Stimulated activated CD4-positive, alpha-beta T cell treated with anti-CD3 and anti-CD28 coated beads, Interleukin-4, amount 100 ng/mL, for 4 hours (primary cell): ENCODE measurements around the gene ABCD1.
"Not testable (repeated sequence)": the region's sequence is repeated elsewhere in the genome, so short reads cannot be mapped to it uniquely, and the experiment has no call there.

Experiments used
- DNase-seq, 2 experiments: peaks; one replicate each; pipeline ENCODE4 v3.0.0-alpha.2; 2020

Gene ABCD1

DNA sequence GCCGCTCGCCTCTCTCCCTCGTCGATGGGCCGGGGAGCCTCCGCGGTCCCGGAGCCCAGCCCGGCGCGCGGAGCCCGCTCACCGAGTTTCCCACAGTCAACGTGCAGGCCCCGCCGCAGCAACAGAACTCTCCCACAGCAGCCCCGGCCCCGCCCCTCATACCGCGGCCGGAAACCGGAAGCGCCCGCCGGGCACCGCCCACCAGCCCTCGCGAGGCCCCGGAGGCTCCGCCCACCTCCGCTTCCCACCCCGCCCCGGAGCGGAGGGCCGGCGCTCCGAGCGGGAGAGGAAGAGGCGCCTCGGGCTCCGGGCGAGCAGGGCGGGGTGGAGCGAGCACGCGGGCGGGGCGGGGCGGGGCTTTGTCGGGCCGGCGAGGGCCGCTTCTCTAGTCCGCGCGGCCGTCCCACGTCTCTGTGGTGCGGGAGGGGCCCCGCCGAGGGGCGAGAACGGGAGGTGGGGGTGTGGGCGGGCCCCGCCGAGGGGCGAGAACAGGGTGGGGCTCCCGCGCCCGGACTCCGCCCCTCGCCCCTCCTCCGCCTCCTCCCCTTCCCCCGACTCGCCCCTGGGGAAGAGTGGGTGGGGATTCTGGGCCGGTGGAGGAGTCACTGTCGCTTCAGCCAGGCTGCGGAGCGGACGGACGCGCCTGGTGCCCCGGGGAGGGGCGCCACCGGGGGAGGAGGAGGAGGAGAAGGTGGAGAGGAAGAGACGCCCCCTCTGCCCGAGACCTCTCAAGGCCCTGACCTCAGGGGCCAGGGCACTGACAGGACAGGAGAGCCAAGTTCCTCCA is at the start of gene ABCD1, which contains the start of gene BCAP31:
ABCD1 (plus strand) TSS at position 605 of the 787 bp plus-strand sequence. CDS start 411 bp downstream, outside the sequence.
BCAP31 (minus strand) TSS at position 136 of the 787 bp plus-strand sequence. CDS start 1,143 bp downstream, outside the sequence.
- DNase-seq = peak; percentile 84 to 85

GRCh38 chrX:153681175-153681574 is 43.5 kb upstream of the ABCD1 start:
- DNase-seq = no peak

DNA sequence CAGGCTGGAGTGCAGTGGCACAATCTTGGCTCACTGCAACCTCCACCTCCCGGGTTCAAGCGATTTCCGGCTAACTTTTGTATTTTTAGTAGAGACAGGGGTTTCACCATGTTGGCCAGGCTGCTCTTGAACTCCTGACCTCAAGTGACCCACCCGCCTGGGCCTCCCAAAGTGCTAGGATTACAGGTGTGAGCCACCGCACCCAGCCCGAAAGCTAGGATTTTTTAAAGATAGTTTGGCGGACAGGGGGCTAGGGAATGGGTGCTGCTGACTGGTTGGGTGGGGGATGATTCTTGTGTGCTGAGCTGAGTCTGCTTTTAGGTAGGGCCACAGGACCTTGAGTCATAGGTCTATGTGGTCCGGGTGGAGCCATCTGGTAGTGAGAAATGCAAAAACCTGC is 41.2 kb upstream of the ABCD1 start:
- DNase-seq = not testable (repeated sequence)

DNA sequence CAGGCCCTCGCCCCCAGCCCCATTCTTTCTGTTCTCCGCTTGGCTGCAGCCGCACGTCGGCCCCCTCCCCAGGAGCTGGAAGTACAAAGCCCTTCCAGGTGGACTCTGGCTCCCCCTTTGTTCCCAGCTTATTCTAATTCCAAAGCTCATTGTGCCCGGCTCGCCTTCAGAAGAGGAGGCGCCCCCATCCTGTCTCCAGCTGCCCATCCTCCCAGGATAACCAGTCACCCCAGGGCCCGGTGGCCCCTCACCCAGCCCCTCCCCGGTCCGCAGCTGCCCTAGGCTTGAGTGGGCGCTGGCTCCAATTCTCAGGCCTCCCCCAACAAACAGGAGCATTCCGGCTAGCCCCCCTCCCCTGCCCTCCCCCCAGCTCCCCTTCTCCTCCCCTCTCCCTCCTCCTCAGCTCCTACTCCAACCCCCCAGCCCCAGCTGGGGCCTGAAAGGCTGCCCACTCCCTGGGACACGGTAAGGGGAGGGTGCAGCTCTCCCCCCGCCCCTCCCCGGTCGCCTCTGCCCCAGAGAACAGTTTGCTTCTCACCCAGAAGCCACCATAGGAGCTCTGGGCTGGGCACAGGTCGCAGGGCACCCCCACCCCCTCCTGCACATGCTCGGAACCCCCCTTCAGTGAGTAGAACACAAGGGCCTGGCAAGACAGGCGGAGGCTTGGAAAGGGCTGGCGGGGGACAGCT is 40.0 kb upstream of the ABCD1 start:
- no peak for DNase-seq

DNA sequence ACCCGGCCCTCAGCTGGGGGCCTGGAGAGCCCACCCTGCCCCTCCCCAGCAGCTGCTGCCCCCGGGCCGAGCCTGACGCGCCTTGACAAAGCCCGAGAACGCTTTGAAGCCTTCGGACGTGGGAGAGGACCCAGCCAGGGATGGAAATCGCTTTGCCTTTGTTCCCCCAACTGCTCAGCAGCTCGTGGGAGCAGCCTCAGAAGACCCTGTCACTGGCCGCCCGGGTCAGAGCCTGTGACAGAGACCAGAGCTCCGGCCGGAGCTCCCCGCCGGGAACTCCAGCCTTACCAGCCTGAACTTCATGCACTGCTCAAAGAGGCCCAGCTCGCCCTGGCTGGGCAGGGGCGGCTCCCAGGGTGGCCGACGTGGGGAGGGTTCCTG is 39.5 kb upstream of the ABCD1 start:
- no peak for DNase-seq

DNA sequence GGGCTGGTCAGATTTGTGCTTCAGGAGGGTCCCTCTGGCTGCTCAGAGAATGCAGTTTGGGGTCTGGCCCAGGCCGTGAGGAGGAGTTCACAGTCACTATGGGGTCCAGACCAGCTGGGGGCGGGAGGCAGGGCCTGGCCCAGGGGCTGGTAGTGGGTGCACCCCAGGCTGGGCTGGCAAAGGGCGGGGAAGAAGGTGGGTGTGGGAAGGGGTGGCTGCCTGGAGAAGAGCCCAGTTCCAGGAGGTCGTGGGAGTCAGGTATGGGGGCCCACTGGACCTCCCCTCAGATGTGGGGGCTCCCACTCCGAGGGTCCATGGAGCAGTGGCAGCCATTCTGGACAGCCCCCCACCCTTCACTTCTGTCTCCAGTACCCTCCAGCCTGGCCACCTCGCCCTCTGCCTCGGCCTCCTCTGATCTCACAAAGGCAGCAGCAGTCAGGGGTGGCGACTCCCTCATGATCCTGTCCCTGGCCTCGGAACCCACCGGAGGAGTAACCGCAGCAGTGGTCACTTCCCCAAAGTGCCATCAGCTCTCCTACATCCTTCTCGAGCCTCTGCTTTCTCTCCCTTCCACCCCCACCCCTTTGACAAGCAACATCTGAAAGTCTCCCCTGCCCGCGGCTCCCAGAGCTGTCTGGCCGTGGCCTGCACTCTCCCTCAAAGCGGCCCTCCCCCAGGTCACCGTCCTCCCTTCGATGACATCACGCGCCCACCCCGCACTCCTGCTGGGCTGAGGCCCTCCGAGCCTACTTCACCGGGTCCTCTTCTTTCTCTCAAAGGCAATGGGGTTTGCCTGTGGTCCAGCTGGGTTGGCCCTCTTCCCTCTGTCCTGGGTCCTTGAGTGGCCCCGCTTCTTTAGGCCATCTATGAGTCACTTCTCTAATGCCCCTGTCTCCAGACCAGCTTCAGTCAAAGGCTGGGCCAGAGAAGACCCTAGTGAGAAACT is 38.6 kb upstream of the ABCD1 start:
- no peak for DNase-seq

GRCh38 chrX:153686711-153687110 is 37.9 kb upstream of the ABCD1 start:
- DNase-seq = no peak

- peak; percentile 20 to 38 for DNase-seq
Observed at GRCh38 chrX:153687121-153688039, 37.3 kb upstream of the ABCD1 start, which contains the start of gene SLC6A8. Gene SLC6A8 (plus strand): TSS chrX:153687926. CDS start chrX:153688575, 649 bp downstream.

DNA sequence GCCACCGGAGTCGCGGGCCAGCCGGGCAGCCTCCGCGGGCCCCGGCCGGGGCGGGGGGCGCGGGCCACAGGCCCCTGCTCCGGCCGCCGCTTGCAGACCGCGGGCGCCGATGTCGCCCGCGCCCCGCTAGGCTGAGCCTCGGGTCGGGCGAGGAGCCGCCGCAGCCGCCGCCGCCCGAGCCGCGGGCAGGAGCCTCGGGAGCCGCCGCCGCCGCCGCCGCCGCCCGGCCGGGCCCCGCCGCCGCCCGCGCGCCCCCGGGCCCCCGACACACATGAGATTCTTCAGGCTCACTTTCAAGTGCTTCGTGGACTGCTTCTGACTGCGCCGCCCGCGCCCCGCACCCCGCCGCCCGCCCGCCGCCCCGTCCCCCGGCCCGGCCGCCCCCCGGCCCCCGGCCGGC is 36.6 kb upstream of the ABCD1 start:
- no peak for DNase-seq

DNA sequence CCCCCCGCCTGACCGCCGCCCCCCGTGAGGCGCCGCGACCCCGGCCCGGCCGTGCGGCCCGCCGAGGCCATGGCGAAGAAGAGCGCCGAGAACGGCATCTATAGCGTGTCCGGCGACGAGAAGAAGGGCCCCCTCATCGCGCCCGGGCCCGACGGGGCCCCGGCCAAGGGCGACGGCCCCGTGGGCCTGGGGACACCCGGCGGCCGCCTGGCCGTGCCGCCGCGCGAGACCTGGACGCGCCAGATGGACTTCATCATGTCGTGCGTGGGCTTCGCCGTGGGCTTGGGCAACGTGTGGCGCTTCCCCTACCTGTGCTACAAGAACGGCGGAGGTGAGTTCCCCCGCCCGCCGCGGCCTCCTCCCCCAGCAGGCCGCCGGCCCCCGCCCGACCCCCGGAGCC is 36.1 kb upstream of the ABCD1 start:
- DNase-seq = no peak

GRCh38 chrX:153688911-153689590 is 35.6 kb upstream of the ABCD1 start:
- DNase-seq = no peak

DNA sequence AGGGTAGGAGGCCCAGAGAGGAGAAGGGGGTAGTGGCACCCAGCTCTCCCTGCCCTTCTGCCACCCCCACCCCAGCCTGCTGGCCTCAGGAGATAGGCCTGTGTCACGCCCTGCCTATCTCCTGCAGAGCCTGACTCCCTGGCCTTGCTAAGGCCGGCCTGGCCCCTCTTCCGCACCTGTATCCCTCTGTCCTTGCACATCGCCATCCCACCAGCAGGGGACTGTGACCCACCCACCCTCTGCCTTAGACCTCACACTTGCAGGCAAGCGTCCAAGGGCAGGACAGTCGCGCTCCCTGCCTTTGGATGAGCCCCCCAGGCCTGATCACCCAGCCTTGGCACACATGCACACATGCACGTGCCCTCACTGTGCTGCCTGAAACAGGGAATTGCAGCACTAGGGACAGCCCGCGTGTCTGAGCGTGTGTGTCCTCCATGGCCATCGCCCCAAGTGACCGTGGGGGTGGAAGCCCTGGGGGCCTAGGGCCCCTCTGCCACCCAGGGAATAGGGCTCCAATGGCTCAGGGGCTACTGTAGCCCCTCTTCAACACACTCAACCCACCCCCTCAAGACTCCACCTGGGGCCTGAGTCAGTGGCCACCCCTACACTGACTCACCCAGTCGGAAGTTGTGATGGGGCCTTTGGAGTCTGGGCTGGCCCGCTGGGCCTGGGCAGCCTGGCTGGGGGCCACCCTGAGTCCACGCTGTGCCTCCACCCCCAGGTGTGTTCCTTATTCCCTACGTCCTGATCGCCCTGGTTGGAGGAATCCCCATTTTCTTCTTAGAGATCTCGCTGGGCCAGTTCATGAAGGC is 34.8 kb upstream of the ABCD1 start:
- DNase-seq = no peak

GRCh38 chrX:153690466-153690865 is 34.2 kb upstream of the ABCD1 start:
- DNase-seq = no peak

DNA sequence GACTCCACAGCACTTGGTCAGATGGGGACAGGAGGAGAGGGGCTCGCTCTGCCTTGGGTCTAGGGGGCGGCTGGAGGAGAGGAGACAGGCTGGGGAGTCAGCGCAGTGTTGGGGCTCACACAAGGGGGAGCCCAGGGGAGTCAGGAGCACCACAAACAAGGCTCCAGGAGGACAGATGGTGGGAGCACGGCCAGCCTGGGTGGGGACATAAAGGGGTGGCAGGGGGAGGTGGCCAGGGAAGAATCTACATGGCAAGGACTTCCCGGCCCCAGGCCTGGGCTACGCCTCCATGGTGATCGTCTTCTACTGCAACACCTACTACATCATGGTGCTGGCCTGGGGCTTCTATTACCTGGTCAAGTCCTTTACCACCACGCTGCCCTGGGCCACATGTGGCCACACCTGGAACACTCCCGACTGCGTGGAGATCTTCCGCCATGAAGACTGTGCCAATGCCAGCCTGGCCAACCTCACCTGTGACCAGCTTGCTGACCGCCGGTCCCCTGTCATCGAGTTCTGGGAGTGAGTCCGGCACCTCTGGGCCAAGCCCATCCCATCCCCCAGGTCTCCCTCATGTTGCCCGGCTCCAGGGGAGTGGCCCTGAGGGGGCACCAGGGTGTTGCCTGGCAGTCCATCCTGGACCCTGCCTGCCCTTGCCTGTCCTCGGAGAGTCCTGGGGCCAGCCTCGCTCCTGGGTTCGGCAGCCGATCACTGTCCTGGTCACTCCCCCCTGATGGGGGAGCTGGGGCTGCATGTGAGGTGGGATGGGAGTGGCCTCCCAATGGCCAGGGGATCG is 33.4 kb upstream of the ABCD1 start:
- DNase-seq = not testable (repeated sequence)

DNA sequence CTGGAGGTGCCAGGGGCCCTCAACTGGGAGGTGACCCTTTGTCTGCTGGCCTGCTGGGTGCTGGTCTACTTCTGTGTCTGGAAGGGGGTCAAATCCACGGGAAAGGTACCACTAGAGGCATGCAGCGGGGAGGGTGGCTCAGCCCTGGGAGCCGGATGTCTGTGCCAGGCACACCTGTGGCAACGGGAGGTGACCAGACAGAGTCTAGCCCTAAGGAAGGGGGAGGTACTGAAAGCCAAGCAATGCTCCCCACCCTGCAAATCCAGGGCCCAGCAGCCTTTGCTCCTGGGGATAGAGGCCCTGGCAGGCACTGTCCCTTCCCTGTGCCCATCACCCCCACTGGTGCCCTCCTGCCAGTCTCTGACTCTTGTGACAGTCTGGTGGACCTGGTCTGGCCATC is 32.7 kb upstream of the ABCD1 start:
- no peak for DNase-seq

GRCh38 chrX:153692611-153693156 is 32.0 kb upstream of the ABCD1 start:
- DNase-seq = no peak

DNA sequence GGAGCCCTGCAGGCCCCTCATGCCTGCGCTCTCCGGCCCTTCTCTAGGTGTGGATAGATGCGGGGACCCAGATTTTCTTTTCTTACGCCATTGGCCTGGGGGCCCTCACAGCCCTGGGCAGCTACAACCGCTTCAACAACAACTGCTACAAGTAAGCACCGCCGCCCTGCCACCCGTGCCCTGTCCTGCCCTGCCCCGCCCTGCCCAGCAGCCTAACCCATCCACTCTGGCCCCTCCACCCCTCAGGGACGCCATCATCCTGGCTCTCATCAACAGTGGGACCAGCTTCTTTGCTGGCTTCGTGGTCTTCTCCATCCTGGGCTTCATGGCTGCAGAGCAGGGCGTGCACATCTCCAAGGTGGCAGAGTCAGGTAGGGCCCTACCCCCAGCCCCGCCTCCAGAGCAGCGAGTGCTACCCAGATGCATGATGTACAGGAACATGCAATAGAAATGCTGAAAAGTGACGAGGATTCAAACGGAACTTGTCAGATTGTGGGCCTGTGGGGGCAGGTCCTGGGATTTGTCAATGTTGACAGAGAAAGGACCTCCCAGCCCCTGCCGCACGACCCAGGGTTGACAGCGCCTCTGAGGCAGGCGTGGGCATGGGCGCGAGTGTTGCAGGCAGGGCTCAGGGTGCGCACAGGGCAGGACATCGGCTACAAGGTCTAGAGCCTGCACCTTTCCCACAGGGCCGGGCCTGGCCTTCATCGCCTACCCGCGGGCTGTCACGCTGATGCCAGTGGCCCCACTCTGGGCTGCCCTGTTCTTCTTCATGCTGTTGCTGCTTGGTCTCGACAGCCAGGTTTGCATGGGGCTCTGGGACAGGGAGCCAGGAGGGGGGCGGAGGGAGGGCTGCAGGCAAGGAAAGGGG is 31.2 kb upstream of the ABCD1 start:
- no peak for DNase-seq

DNA sequence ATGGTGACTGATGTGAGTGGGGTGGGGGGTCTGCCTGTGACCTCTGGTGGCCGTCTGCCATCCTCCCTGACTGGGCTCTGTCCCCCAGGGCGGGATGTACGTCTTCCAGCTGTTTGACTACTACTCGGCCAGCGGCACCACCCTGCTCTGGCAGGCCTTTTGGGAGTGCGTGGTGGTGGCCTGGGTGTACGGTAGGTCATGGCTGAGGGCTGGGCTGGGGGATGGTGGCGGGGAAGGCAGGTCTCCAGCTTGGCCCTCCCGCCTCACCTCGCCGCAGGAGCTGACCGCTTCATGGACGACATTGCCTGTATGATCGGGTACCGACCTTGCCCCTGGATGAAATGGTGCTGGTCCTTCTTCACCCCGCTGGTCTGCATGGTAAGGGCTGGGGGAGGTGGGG is 30.4 kb upstream of the ABCD1 start:
- DNase-seq = not testable (repeated sequence)
